Measurements from ENCODE around the gene TSG101.

Gene TSG101

GRCh38 chr11:18492888-18493287, 33.9 kb downstream of the TSG101 start:
- DNase-seq = no peak

- DNase-seq = no peak
Observed at GRCh38 chr11:18491924-18492323, 34.8 kb downstream of the TSG101 start.

GRCh38 chr11:18490736-18491485, 35.8 kb downstream of the TSG101 start:
- no peak for DNase-seq

- no peak for DNase-seq
Observed at GRCh38 chr11:18490319-18490718, 36.4 kb downstream of the TSG101 start.

- DNase-seq = no peak
Observed at GRCh38 chr11:18485913-18486528, 40.7 kb downstream of the TSG101 start.

GRCh38 chr11:18479063-18479462, 47.7 kb downstream of the TSG101 start:
- DNase-seq = no peak

- DNase-seq = no peak
Observed at GRCh38 chr11:18472587-18472986, 54.2 kb downstream of the TSG101 start.

GRCh38 chr11:18471995-18472394, 54.7 kb downstream of the TSG101 start:
- peak in 1 of 5 donors; percentile 45 for DNase-seq

GRCh38 chr11:18468961-18469360, 57.8 kb downstream of the TSG101 start:
- DNase-seq = peak in 1 of 5 donors; percentile 25

- peak in 1 of 5 donors; percentile 18 for DNase-seq
Observed at GRCh38 chr11:18468059-18468458, 58.7 kb downstream of the TSG101 start.

GRCh38 chr11:18466402-18466801, 60.3 kb downstream of the TSG101 start:
- DNase-seq = no peak

GRCh38 chr11:18463439-18463838, 63.3 kb downstream of the TSG101 start:
- no peak for DNase-seq

- DNase-seq = no peak
Observed at GRCh38 chr11:18461909-18462308, 64.8 kb downstream of the TSG101 start.

GRCh38 chr11:18459634-18460033, 67.1 kb downstream of the TSG101 start:
- DNase-seq = no peak

GRCh38 chr11:18457450-18457849, 69.3 kb downstream of the TSG101 start:
- no peak for DNase-seq

GRCh38 chr11:18455686-18456372, 70.9 kb downstream of the TSG101 start, which contains the start of gene LDHAL6A:
Gene LDHAL6A, plus strand, starts transcription at chr11:18455856. Its CDS starts 825 bp downstream, at chr11:18456681.
- no peak for DNase-seq

GRCh38 chr11:18452927-18453326, 73.8 kb downstream of the TSG101 start:
- no peak for DNase-seq

- DNase-seq = no peak
Observed at GRCh38 chr11:18449251-18449650, 77.5 kb downstream of the TSG101 start.

GRCh38 chr11:18438691-18439090, 88.1 kb downstream of the TSG101 start:
- DNase-seq = no peak
